GM10248 (cell line): ENCODE data around the gene ZNF684.
"Not testable (repeated sequence)": the region's sequence is repeated elsewhere in the genome, so short reads cannot be mapped to it uniquely, and the experiment has no call there.

ENCODE experiments used
- CTCF ChIA-PET: fragments of 300-600 bp; sonication (Branson Sonifier 250); formaldehyde crosslinking; extraction: SDS; loops from one replicate; lab custom pipeline; 2021; ENCODE audit warnings: antibody characterized with exemption; lab: Yijun Ruan, JAX
- POLR2A ChIA-PET: fragments of 350-650 bp; sonication (Branson Sonifier 250); formaldehyde crosslinking; extraction: SDS; loops from one replicate; lab custom pipeline; 2020; ENCODE audit warnings: antibody characterized with exemption; lab: Yijun Ruan, JAX
- DNase-seq: peaks from one replicate; pipeline ENCODE4 v3.0.0; 2012; ENCODE audit errors: extremely low spot score
- CTCF ChIP-seq: IDR thresholded peaks from 2 replicates; pipeline ENCODE4 v1.5.1; 2012; ENCODE audit warnings: mild to moderate bottlenecking, low read depth; ENCODE audit errors: extremely low read depth, missing control alignments, control extremely low read depth

The ZNF684 gene

GRCh38 chr1:40546957-40547356, 15.5 kb downstream of the ZNF684 start:
- no peak for TF ChIP-seq CTCF
- POLR2A ChIA-PET, result no interaction called here
- DNase-seq, result no peak
- CTCF ChIA-PET, result no interaction called here

GRCh38 chr1:40553017-40553416, 21.6 kb downstream of the ZNF684 start:
- DNase-seq, result no peak
- no peak for TF ChIP-seq CTCF
- CTCF ChIA-PET, result interaction anchor here (1.4 kb wide), 1 partner anchor 409 kb away, joined by 3 read pairs; no protein-coding TSS in a partner anchor
- POLR2A ChIA-PET, result no interaction called here

DNA sequence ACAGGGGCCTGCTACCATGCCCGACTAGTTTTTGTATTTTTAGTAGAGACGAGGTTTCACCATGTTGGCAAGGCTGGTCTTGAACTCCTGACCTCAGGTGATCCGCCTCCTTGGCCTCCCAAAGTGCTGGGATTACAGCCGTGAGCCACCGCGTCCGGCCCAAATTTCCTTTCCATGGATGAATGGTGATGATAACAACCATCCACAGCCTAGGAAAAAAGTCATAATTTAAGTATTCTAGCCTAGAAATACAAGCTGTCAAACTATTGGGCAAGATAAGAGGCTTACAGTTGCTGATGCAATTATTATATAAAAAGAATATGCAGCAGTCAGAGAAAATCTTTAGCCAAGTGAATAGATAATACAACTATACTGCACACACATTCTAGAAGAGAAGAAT, 23.4 kb downstream of the ZNF684 start:
- DNase-seq, CTCF ChIA-PET, POLR2A ChIA-PET: not testable (repeated sequence)

GRCh38 chr1:40556121-40556520, 24.7 kb downstream of the ZNF684 start:
- DNase-seq, result no peak
- TF ChIP-seq CTCF, result no peak
- POLR2A ChIA-PET, result no interaction called here
- CTCF ChIA-PET, result no interaction called here

GRCh38 chr1:40558241-40558640, 26.8 kb downstream of the ZNF684 start:
- DNase-seq, POLR2A ChIA-PET: not testable (repeated sequence)
- CTCF ChIA-PET, result interaction anchor here (0.7 kb wide), 1 partner anchor 26 kb away, joined by 3 read pairs; no protein-coding TSS in a partner anchor

- ChIA-PET CTCF (no interaction called here), POLR2A (no interaction called here)
- no peak for TF ChIP-seq CTCF
- DNase-seq, result no peak
These were observed 30.7 kb downstream of the ZNF684 start for GRCh38 chr1:40562185-40562584.

DNA sequence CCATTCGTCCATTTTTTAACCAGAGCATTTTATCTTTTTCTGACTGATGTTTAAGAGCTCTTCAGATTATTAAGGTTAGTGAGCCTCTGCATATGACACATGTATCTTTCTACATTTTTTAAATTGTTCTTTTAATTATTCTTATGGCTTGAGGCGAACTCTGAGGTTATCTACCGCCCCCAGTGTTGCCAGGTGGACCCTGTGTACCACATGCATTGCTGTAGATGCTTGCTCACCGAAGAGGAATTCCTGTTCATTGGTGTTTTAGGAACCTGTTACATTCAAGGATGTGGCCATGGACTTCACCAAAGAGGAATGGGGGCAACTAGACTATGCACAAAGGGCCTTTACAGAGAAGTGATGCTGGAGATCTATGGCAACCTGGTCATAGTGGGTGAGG, 31.8 kb downstream of the ZNF684 start:
- TF ChIP-seq CTCF, result no peak
- DNase-seq, result no peak
- ChIA-PET CTCF (no interaction called here), POLR2A (no interaction called here)

- TF ChIP-seq CTCF, result no peak
- POLR2A ChIA-PET, result no interaction called here
- no peak for DNase-seq
- CTCF ChIA-PET, result interaction anchor here (1.1 kb wide), 1 partner anchor 13 kb away, joined by 3 read pairs; no protein-coding TSS in a partner anchor
These were observed 33.1 kb downstream of the ZNF684 start for GRCh38 chr1:40564506-40564905.
